ENCODE measurements around the gene DIO1.
"Not testable (repeated sequence)": the region's sequence is repeated elsewhere in the genome, so short reads cannot be mapped to it uniquely, and the experiment has no call there.

DIO1 gene

DNA sequence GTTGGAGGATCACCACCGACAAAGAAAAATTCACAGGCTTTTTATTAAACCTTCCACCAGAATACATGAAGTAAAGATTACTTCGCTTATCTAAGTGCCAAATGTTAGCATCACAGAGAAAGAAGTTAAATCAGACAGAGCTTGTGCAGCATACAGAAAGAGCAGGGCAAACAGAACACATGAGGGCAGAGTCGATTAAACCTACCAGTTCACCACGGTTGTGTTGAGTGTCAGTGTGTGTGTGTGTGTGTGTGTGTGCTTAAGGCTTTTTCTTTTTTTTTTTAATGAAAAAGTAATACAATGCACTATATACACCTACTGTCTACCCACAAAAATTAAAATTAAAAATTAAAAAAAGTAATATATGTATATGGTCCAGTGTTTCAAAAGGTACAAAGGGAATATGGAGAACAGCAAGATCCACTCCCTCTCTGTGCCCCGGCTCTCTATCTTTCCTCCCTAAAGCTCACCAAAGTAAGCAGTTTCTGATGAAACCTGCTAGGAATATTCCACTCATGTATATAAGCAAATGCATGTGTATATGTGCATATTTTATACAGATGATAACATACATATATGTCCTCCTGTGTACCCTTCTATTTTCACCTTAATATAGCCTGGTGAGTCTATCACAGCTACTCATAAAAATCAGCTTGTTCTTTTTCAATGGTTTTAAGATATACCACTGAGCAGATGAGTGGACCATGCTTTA, 22.1 kb upstream of the DIO1 start:
- peaks cover 11% of the 10 kb centered on the region for H3K4me1 ChIP-seq

DNA sequence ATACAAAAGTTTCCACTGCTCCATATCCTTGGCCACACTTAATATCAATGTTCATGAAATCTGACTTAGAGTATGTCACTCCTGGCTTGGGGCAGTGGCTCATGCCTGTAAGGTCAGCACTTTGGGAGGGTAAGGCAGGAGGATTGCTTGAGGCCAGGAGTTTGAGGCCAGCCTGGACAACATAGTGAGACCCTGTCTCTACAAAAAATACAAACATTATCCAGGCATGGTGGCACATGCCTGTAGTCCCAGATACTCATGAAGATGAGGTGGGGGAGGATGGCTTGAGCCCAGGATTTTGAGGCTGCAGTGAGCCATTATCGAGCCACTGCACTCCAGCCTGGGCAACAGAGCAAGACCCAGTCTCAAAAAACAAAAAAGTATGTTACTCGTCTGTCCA, 18.8 kb upstream of the DIO1 start:
- not testable (repeated sequence) for H3K4me1 ChIP-seq, H3K9me3 ChIP-seq, H3K9ac ChIP-seq, H3K27ac ChIP-seq, H3K4me2 ChIP-seq, H3K27me3 ChIP-seq, H3K4me3 ChIP-seq
- H4K20me1 ChIP-seq = peaks cover 13% of the 10 kb centered on the region; the same call in 1 of the 2 replicates
- H3K36me3 ChIP-seq = peaks cover 67% of the 10 kb centered on the region

More for the DNA sequence above, 22.1 kb upstream of the DIO1 start:
- H3K27ac ChIP-seq = no peak overlapping the region
- no peak overlapping the region for H3K4me3 ChIP-seq
- H3K9me3 ChIP-seq = no peaks in the 10 kb centered on the region
- H4K20me1 ChIP-seq = no peaks in the 10 kb centered on the region
- H3K4me2 ChIP-seq = no peak overlapping the region
- peaks cover 49% of the 10 kb centered on the region for H3K36me3 ChIP-seq
- TF ChIP-seq Cebpa-rat (IDR thresholded peaks at IDR 0.05) = no peak
- H3K9ac ChIP-seq = no peak overlapping the region
- H3K27me3 ChIP-seq = no peaks in the 10 kb centered on the region

DNA sequence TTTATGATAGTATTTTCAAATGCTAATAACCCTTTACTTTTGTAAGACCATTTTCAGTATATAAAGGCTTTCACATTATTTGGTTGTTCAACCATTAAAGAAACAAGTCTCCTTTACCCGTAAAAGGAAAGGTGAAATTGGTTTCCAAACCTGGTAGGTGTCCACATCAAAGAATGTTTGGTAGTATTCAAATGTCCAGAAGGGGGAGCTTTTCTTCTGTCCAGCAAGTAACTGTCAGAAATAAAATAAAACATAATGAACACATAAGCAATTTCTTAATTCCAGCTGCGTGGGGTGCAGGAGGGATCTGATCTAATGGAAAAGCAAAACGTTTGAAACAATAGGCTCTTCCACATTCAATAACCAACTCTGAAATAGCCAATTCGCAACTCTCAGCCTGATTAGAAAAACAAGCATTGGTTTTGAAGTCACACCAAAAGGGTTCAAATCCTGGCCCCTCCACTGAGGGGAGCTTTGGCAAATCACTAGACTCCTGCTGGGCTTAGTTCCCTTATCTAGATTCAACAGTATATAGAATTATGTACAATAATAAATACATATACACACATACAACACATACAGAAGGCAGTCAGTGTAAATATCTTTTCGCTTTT, 15.4 kb upstream of the DIO1 start:
- Histone ChIP-seq H3K4me2 (no peak overlapping the region), H3K9ac (no peak overlapping the region), H3K36me3 (peaks cover 64% of the 10 kb centered on the region), H3K4me3 (no peak overlapping the region), H3K27ac (no peak overlapping the region), H3K9me3 (peaks cover 6% of the 10 kb centered on the region), H3K4me1 (no peaks in the 10 kb centered on the region), H4K20me1 (peaks cover 13% of the 10 kb centered on the region; the same call in 1 of the 2 replicates), H3K27me3 (no peaks in the 10 kb centered on the region)
- no peak for TF ChIP-seq Cebpa-rat (IDR thresholded peaks at IDR 0.05)

DNA sequence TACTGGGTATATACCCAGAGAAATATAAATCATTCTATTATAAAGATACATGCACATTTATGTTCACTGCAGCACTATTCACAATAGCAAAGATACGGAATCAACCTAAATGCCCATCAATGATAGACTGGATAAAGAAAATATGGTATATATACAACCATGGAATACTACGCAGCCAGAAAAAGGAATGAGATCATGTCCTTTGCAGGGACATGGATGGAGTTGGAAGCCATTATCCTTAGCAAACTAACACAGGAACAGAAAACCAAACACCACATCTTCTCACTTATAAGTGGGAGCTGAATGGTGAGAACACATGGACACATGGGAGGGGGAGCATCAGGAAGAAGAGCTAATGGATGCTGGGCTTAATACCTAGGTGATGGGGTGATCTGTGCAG, 12.1 kb upstream of the DIO1 start:
- H3K4me1 ChIP-seq, H3K9me3 ChIP-seq, H3K4me3 ChIP-seq, H3K27ac ChIP-seq, H3K4me2 ChIP-seq, H3K9ac ChIP-seq, H3K27me3 ChIP-seq: not testable (repeated sequence)
- H4K20me1 ChIP-seq = peaks cover 13% of the 10 kb centered on the region; the same call in 1 of the 2 replicates
- peaks cover 66% of the 10 kb centered on the region for H3K36me3 ChIP-seq

DNA sequence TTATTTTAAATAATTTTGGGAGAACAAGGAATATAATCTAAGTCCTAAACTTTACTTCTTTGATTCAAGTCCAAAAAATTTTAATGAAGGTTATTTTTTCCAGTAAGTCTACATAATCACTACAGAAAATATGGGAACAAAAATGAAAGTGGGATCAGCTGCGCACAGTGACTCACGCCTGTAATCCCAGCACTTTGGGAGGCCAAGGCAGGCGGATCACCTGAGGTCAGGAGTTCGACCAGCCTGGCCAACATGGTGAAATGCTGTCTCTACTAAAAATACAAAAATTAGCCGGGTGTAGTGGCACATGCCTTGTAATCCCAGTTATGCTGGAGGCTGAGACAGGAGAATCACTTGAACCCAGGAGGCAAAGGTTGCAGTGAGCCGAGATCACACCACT, 10.4 kb upstream of the DIO1 start:
- not testable (repeated sequence) for H3K9me3 ChIP-seq, H3K27ac ChIP-seq, H3K9ac ChIP-seq, H3K4me2 ChIP-seq, H3K27me3 ChIP-seq, H3K4me3 ChIP-seq
- H4K20me1 ChIP-seq = peaks cover 13% of the 10 kb centered on the region; the same call in 1 of the 2 replicates
- H3K4me1 ChIP-seq = peaks cover 11% of the 10 kb centered on the region
- H3K36me3 ChIP-seq = peaks cover 50% of the 10 kb centered on the region

DNA sequence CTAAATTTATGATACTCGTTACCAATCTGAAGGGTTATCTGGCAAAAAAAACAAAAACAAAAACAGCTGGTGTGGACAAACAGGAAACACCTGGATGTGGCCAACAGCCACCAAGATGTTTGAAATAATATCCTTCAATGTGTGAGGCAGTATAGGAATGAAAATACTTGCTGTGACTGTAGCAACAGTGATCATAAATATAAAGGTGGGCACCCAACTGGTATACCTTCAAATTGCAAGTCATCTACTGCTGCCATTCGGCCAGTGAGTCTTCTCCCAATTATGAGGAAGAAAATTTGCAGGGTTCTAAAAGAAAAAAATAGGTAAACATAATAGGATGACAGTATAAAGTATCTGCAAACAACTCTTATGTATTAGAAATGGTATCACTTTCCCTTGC, 5.3 kb upstream of the DIO1 start:
- H4K20me1 ChIP-seq = no peaks in the 10 kb centered on the region
- H3K4me1 ChIP-seq = peaks cover 41% of the 10 kb centered on the region
- peak overlapping the region; percentile 80; the same call in 1 of the 2 replicates for H3K9ac ChIP-seq
- no peak for TF ChIP-seq Cebpa-rat (IDR thresholded peaks at IDR 0.05)
- H3K4me3 ChIP-seq = peak overlapping the region; percentile 87
- peaks cover 20% of the 10 kb centered on the region for H3K36me3 ChIP-seq
- H3K27me3 ChIP-seq = no peaks in the 10 kb centered on the region
- peak overlapping the region; percentile 84 for H3K4me2 ChIP-seq
- peak overlapping the region; percentile 82 for H3K27ac ChIP-seq
- no peaks in the 10 kb centered on the region for H3K9me3 ChIP-seq

DNA sequence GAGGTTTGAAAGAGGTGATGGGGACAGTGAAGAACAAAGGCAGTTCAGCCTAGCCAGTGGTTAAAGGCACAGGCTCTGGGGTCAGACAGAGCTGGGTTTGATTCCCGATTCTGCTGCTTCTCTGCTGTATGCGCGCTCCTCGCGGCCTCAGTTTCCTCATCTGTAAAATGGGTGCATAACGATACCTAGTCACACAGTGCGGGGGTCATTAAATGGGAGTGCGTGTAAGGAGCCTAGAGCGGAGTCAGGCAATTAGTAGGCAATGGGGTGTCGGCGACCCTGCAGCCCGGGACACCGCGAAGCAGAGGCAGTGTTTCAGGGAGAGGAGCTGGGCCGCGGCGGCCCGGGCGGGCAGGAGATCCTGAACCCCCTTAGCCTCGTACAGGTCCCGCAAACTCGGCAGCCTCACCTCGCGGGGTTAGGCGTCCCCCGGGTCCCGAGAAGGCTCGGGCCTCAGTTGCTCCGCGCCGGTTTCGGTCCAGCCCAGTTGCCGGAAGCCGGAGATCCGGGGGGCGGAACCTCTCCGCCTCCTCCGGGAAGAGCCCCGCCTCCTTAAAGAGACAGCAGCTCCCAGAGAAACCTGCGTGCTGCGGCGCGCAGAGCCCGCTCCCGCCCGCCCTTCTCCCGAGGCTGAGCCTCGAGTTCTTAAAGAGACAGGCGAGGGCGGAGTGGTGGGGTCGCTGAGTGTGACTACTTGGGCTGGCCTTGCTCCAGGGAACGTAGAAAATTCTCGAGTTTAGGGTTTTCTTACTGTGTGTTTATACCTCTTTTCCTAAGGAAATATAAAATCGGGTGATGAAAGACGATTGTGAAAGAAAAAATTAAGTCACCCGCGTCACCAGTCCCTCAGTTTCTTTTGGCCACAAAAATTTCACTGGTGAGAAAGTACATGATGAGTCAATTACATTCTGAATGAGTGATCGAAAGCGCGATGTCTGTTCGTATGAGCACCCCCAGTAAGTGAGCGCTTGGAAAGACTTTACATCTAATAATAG, 4.4 kb upstream of the DIO1 start, which contains the start of gene YIPF1:
Gene YIPF1 (minus strand): TSS at position 494 of the 995 bp plus-strand sequence. CDS start 860 bp downstream, outside the sequence.
- H3K4me2 ChIP-seq = peak within 1 kb of the TSS; percentile 84
- TF ChIP-seq Cebpa-rat (IDR thresholded peaks at IDR 0.05) = no peak
- H3K4me3 ChIP-seq = peak within 1 kb of the TSS; percentile 87

DNA sequence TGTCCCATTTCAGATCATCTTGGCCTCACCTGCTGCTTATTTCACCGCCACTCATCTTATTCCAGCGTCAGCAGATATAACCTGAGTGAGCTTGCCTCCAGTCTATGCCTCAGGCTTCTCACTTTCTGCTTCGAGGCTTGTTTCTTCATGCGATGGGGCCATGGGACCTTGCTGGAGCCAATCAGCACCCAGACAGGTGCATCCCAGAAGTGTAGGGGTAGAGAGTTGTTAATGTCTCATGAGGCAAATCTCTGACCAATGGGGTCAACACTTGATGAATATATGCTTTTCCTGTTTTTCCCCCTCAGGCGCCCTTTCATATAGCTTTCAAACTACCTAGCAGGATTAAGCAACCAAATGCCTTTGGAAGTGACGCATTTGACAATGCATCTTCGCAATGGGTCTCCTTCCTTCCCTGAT, 3.5 kb upstream of the DIO1 start:
- H3K4me2 ChIP-seq = peak overlapping the region; percentile 84
- H3K27ac ChIP-seq = no peak overlapping the region
- no peaks in the 10 kb centered on the region for H4K20me1 ChIP-seq
- H3K4me3 ChIP-seq = no peak overlapping the region; the same call in 1 of the 2 replicates
- peaks cover 41% of the 10 kb centered on the region for H3K4me1 ChIP-seq
- no peaks in the 10 kb centered on the region for H3K27me3 ChIP-seq
- H3K9ac ChIP-seq = no peak overlapping the region
- peaks cover 10% of the 10 kb centered on the region; the same call in 1 of the 2 replicates for H3K36me3 ChIP-seq
- TF ChIP-seq Cebpa-rat (IDR thresholded peaks at IDR 0.05) = no peak
- H3K9me3 ChIP-seq = no peaks in the 10 kb centered on the region

More for the DNA sequence above, 4.4 kb upstream of the DIO1 start, which contains the start of gene YIPF1:
- Histone ChIP-seq H3K27me3 (no peaks in the 10 kb centered on the region), H3K27ac (peak within 1 kb of the TSS; percentile 82), H4K20me1 (no peaks in the 10 kb centered on the region), H3K9ac (peak within 1 kb of the TSS; percentile 80), H3K36me3 (peaks cover 14% of the 10 kb centered on the region; the same call in 1 of the 2 replicates), H3K9me3 (no peaks in the 10 kb centered on the region), H3K4me1 (peaks cover 41% of the 10 kb centered on the region)

DNA sequence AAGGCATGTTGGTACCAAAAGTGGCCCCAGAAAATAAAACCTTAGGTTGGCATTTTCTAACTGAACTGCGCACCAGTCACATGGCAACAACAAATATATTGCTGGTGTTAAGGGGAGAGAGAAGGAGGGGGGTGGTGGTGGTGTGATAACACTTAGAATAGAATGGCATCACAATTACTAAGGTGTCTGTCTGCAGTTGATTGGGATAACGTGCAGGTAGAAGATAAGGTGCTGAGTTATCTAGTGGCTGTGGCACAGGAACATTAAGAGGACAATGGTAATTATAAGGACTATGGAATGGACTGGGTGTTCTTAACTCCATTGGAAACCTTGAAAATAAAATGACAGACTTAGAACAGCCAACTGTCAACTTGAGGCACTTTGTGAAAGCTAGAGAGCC, 3.0 kb upstream of the DIO1 start:
- H3K27me3 ChIP-seq = no peaks in the 10 kb centered on the region
- no peaks in the 10 kb centered on the region for H3K9me3 ChIP-seq
- H3K4me1 ChIP-seq = peaks cover 41% of the 10 kb centered on the region
- peak overlapping the region; percentile 84 for H3K4me2 ChIP-seq
- H3K9ac ChIP-seq = no peak overlapping the region
- no peak for TF ChIP-seq Cebpa-rat (IDR thresholded peaks at IDR 0.05)
- H3K27ac ChIP-seq = no peak overlapping the region
- no peaks in the 10 kb centered on the region for H4K20me1 ChIP-seq
- H3K36me3 ChIP-seq = peaks cover 8% of the 10 kb centered on the region; the same call in 1 of the 2 replicates
- H3K4me3 ChIP-seq = no peak overlapping the region

All from BLaER1 (cell line).